NCI-H128 (cell line): ENCODE measurements around the gene SYNGR3.

Experiments
- DNase-seq: peaks from one replicate; lab custom pipeline; 2025; ENCODE audit not compliant: unreplicated experiment; lab: John Stamatoyannopoulos, UW

SYNGR3 gene

GRCh38 chr16:2039274-2040031, 49.7 kb downstream of the SYNGR3 start:
- no peak for DNase-seq

GRCh38 chr16:2040041-2040786, 50.4 kb downstream of the SYNGR3 start:
- DNase-seq: no peak

- no peak for DNase-seq
Observed at GRCh38 chr16:2040787-2041522, 51.2 kb downstream of the SYNGR3 start.

- DNase-seq: peak; percentile 48
Observed at GRCh38 chr16:2042171-2042985, 52.6 kb downstream of the SYNGR3 start.

GRCh38 chr16:2042986-2043666, 53.4 kb downstream of the SYNGR3 start:
- DNase-seq: no peak
